GM20000 (cell line): Measurements from ENCODE around the gene CPO.

ENCODE experiments used
- DNase-seq: peaks from one replicate; pipeline ENCODE4 v3.0.0; 2012; ENCODE audit warnings: low spot score
- CTCF ChIP-seq: IDR thresholded peaks from 2 replicates; pipeline ENCODE4 v1.5.1; 2012; ENCODE audit warnings: mild to moderate bottlenecking, control low read depth; ENCODE audit errors: extremely low read depth, missing control alignments

CPO gene

GRCh38 chr2:206990360-206990759, 51.0 kb downstream of the CPO start:
- no peak for DNase-seq
- no peak for TF ChIP-seq CTCF

GRCh38 chr2:206991070-206991469, 51.8 kb downstream of the CPO start:
- TF ChIP-seq CTCF: no peak
- no peak for DNase-seq

- DNase-seq: no peak
Measured at GRCh38 chr2:206993396-206993911, 54.1 kb downstream of the CPO start.

GRCh38 chr2:206993964-206994363, 54.6 kb downstream of the CPO start:
- TF ChIP-seq CTCF: no peak
- no peak for DNase-seq

More at GRCh38 chr2:206993396-206993911, 54.1 kb downstream of the CPO start:
- TF ChIP-seq CTCF: no peak

GRCh38 chr2:206996556-206997065, 57.3 kb downstream of the CPO start:
- TF ChIP-seq CTCF: no peak
- no peak for DNase-seq

- DNase-seq: no peak
- TF ChIP-seq CTCF: no peak
Measured at GRCh38 chr2:207008105-207008990, 69.0 kb downstream of the CPO start.

- no peak for TF ChIP-seq CTCF
- DNase-seq: no peak
Measured at GRCh38 chr2:207012461-207012860, 73.1 kb downstream of the CPO start.
